GM10847 (cell line): Measurements from ENCODE around the gene TESK2.

Source experiments
- POLR2A ChIP-seq: IDR thresholded peaks from 2 replicates; pipeline ENCODE4 v1.6.1; 2011; ENCODE audit not compliant: insufficient read length; ENCODE audit errors: extremely low read depth

TESK2 gene

DNA sequence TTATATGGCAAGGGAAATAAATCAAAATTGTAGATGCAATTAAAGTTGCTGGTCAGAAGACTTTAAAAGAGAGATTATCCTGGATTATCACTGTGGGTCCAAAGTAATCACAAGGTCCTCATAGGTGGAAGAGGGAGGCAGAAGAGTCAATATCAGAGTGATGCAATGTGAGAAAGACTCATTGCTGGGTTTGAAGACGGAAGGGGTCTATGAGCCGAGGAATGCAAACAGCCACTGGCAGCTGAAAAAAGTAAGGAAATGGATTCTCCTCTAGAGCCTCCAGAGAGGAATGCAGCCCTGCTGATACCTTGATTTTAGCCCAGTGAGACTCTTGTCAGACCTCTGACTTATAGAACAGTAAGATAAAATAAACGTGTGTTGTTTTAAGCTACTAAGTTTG is 90.9 kb downstream of the TESK2 start:
- TF ChIP-seq POLR2A: no peak

DNA sequence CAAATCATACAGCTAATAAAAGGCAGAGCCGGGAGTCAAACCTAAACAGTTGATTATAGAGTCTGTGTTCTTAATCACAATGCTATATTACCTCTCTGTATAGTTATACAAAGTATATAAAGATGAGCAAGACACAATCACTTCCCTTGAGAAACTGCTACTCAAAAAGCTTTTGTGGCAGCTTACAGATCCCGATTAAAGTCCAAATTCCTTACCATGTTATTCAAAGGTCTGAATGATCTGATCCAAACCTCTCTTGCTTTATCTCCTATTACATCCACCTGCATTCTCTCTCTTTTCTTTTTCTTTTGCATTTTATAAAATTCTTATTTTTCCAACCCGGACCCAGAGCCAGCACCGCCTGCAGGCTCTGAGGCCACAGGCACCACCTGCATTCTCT is 93.7 kb downstream of the TESK2 start:
- TF ChIP-seq POLR2A: no peak

DNA sequence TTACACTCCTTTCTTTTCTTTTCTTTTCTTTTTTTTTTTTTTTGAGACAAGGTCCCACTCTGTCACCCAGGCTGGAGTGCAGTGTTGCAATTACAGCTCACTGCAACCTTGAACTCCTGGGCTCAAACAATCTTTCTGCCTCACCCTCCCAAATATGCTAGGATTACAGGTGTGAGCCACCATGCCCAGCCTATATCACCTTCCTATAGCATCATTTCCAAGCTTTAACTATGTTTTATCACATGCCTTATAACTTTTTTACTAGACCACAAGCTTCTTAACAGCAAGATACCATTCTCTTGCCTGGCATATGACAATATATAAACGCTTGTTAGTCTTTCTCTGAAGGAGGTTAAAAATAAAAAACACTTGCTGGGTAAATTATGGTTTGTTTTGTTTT is 95.4 kb downstream of the TESK2 start:
- TF ChIP-seq POLR2A: no peak

DNA sequence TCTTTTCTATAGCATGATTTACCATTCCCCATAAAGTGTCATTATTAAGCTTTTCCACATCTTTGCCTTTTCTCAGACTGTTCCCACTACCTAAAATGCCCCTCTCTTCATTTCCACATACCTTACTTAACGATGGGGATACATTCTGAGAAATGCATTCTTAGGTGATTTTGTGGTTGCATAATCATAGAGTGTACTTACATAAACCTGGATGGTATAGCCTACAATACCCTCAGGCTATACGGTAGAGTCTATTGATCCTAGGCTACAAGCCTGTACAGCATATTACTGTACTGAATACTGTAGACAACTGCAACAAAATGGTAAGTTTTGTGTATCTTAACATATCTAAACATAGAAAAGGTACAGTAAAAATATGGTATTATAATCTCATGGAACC is 95.9 kb downstream of the TESK2 start:
- TF ChIP-seq POLR2A: no peak

DNA sequence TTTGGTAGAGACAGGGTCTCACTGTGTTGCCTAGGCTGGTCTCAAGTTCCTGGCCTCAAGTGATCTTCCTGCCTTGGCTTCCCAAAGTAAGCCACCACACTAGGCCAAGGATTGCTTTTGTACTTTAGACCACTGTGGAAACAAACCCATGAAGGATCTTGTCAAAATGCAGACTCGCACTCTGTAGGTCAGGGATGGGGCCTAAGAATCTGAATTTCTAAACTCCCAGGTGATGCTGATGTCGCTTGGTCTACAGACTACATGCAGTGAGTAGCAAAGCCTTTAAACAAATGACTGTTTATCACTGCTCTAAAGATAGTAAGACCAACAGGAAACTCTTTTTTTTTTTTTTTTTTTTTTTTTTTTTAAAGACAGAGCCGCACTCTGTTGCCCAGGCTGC is 96.6 kb downstream of the TESK2 start:
- no peak for TF ChIP-seq POLR2A

DNA sequence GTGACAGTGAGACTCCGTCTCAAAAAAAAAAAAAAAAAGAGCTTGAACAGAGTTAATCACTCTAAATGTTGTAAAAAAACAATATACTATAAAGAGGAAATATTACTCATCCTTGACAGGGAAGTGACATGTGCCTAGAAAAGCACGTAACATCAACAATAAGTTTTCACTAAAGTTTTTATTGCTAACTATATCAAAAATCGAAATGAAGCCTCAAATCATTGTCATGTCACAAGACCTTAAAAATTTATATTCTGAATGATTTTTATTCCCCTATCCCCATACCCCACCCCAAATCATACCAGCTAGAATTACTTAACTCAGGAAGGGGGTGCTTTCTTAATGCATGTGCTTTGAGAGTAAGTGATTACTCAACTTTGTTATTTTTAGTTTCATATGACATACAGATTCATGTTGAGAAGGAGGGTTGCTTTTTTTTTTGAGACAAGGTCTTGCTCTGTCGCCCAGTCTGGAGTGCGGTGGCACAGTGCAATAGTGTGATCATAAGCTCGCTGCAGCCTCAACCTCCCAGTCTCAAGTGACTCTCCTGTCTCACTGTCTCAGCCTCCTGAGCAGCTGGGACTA is 97.2 kb downstream of the TESK2 start:
- TF ChIP-seq POLR2A: no peak

DNA sequence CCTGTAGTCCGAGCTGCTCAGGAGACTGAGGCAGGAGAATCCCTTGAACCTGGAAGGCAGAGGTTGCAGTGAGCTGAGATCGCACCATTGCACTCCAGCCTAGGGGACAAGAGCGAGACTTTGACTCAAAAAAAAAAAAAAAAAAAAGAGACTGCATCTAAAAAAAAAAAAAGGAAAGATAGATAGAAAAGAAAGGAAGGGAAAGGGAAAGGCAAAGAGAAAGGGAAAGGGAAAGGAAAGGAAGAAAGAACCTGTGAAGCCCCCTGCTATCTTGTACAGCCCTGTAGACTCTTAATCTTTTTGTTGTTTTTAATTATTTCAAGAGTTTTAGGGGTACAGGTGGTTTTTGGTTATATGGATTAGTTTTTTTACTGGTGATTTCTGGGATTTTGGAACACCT is 104.7 kb downstream of the TESK2 start:
- no peak for TF ChIP-seq POLR2A

DNA sequence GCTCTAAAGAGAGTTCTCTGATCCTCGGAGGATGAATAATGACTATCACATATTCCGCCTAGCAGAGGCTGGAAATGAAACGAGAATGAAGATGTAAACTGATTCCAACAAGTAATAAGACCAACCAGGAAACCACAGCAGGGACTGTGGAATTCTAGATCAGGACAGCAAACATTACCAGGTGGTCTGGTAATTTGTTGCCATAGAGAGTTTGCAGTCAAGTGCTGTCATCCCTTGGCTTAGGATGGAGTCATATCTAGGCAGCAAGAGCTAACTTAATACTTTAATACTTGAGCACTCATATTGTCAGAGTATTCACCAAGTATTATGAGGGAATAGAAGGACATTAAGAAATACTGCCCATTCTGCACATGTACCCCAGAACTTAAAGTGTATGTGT is 105.7 kb downstream of the TESK2 start:
- no peak for TF ChIP-seq POLR2A

DNA sequence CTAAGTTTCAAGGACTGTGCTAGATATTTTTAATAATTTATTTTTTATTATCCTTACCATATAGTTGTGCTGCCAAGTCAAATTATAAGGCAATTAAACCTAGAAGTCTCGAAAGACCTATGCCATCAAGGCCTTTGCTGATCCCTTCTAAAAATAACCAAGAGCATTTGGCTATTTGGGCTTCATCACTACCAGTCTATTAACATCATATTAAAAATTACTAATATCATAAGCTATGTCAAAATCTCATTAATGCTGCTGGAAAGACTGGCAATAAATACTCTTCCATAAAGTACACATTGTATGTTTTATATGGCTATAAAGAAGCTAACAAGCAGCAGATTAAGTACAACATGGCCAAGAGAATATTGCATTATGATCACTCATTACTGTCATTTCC is 107.8 kb downstream of the TESK2 start:
- no peak for TF ChIP-seq POLR2A

DNA sequence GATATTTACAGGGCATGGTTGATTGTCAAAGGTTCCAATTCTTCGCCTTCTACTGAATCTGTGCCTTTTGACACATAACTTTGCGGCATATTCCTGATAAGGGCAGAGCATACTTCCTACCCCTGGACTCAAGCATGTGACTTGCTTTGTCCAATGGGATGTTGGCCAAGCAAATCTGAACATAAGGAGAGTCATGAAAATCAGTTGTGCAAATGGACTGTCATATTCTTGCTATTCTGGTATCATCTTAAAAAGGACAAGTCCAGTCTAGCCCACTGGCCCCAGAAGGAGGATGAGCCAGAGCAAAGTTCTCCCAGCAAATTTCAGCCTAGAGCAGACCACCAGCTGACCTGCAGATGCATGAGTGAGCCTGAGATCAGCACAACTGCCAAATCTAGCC is 109.7 kb downstream of the TESK2 start:
- no peak for TF ChIP-seq POLR2A

DNA sequence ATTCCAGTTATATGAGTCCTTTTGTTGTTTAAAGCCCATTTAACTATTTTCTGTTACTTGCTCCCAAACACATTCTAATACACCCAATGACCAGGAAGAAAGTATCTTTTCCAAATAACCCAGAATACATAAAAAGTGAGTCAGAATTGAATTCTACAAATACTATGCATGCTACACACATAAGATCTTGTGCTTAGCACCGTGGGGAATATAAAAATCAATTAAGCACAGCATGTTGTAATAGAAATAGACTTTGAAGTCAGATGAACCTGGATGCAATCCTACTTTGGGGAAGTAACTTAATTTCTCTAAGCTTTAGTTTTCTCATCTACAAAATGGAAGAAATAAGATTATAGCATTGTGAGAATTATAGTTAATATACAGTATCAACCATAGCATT is 110.2 kb downstream of the TESK2 start:
- TF ChIP-seq POLR2A: no peak

DNA sequence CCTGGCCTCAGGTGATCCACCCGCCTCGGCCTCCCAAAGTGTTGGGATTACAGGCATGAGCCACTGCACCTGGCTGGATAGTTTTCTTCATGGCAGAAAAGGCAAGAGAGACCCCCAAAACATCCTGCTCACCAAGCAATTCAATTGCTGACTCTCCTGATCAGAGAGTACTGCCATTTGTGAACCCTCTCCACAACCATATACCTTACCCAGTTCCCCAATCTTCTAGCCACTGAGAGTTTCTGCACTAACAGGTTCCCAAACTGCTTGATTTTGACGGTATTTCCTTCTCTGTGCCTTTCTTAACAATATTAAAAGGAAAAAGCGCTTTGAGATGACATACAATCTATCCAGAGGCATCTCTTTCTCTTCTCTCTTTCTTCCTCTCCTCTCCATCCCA is 110.8 kb downstream of the TESK2 start:
- TF ChIP-seq POLR2A: no peak

DNA sequence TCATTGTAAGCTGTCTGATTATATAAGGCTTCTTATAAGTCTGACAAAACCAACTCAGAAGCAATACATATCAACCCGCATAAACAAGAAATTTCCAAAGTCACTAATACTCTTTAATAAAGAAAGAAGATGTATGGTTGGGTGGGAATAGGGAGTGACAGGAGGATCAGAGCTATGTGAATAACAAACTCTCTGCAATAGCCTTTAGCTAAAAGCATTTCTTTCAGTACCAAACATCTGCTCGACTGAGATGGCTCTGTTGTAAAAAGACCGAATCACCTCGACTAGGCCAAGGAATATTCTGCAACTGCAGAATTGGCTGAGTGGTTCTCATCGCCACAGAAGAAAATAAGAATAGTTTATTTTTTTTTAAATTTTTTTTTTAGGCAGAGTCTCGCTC is 111.4 kb downstream of the TESK2 start:
- no peak for TF ChIP-seq POLR2A

DNA sequence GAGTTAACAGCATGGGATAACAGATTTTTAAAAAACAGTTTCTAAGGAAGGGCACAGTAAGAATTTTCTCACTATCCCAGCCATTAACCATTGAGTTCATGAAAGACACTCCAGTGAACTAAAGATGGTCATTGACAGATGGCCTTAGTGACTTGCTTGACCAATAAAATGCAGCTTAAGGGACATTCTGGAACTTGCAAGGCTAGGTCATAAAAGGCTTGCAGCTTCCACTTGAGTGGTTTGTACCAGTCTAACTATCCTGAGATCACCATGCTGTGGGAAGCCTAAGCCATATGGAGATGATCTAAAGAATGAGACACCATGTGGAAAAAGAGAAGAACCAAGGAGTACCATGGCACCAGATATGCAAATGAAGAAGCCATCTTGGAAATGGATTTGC is 112.8 kb downstream of the TESK2 start:
- no peak for TF ChIP-seq POLR2A

DNA sequence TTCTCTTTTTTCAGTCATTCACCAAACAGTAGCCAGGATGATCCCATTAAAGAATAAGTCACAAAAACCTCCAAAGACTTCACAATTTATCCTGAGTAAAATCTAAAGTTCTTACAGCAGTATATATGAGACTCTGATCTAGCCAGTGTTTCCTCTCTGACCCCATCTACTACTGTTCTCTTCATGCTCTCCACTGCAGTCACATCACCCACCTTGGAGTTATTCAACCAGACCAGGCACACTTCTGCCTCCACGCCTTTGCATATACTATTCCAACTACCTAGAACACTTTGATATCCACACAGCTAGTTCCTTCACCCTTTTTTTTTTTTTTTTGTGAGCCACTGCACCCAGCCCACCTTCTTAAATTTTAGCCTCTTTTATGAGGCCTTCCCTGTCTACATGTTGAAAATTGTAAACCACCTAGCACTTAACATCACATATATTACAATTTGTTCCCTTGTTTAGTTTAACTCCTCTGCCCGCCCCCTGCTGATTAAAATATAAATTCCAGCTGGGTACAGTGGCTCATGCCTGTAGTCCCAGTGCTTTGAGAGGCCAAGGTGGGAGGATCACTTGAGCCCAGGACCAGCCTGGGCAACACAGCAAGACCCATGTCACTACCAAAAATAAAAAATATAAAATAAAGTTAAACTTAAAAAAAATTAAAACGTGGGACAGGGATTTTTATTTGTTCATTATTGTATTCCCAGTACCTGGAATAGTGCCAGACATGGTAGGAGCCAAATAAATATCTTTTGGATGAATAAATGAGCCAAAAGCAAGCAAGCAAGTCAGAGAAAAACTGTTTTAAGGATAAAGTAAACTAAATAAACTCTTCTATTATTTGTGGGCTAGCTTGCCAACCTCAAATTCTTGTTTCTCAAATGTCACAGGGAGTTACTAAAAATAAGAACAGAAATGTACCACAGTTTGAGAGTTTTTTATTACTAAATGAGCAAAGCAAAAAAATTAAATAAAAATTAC is 115.6 kb downstream of the TESK2 start:
- TF ChIP-seq POLR2A: no peak

DNA sequence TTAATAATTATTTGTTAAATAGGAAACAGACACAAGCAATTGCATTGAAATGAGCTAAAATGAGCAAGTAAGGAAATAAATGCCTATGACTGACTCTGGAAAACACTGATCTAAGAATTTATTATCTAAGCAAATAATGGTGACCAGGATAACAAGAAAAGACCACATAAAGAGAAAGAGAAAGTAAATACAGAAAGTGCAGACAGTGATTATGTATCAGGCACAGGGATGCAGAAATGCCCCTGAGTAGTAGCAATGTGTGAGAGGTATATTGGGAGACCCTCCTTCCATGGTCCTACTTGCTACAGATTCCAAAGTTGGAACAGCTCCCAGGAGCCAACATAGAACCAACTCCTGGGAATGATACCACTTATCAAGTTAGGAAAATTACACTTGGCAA is 117.4 kb downstream of the TESK2 start:
- no peak for TF ChIP-seq POLR2A

DNA sequence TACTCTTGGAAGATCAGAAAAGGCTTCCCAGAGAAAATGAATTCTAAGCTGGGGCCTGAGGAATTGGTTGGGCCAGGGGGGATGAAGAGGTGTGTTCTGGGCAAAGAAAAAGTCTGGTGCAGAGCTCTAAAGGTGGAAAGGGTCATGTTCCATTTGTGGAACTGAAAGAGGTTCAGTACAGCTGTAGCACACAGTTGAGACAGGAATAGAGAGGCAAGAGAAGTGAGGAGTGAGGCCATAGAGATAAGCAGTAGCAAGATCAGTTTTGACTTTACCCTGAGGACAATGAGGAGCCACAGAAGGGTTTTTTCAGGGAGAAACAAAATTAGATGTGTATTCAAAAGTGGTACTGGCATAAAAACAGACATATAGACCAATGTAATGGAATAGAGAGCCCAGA is 120.4 kb downstream of the TESK2 start:
- no peak for TF ChIP-seq POLR2A

DNA sequence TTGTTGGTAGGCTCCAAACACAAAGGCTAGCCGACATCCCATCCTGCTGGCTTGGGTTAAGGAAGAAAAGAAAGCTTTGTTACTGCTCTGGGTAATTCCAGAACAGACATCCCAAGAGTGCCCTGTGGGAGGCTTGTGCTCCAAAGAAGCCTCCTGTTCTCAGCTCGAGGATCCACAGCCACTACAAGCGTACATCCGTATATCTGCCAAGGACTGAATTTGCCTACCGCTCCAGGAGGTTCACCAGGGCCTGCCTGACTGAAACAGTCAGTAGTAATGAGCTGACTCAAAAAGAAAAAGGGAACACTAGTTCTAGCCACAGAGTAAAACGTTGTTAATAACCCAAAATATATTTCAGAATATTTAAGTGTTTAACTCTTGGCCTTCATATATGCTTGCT is 125.9 kb downstream of the TESK2 start:
- no peak for TF ChIP-seq POLR2A
